GM19193 (cell line): ENCODE results near the gene USP3.

Source experiments
- POLR2A ChIP-seq: IDR thresholded peaks from 4 replicates; pipeline ENCODE4 v1.6.1; 2011; ENCODE audit not compliant: insufficient read depth, insufficient read length; ENCODE audit errors: extremely low read depth

USP3 gene

GRCh38 chr15:63491116-63491827, 13.1 kb upstream of the USP3 start:
- no peak for TF ChIP-seq POLR2A

DNA sequence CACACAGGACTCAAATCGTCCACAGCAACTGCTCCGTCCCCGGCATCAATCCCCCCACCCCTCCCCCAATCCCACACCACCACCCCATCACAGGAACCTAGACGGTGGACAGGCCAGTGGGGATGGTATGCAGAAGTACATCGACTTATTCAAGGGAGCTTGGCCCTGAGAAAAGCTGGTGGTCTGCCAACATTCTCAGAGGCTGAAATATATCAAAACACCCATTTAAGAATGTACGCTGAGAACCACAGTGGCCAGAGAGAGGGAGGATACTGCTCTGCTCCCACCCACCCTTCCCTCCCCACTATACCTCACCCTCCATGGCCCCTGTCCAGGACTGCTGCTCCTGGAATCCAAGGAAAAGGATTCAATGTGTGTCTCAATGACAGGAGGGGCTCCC, 12.4 kb upstream of the USP3 start:
- TF ChIP-seq POLR2A: no peak

GRCh38 chr15:63492541-63493077, 11.8 kb upstream of the USP3 start:
- no peak for TF ChIP-seq POLR2A

- no peak for TF ChIP-seq POLR2A
These were observed 11.0 kb upstream of the USP3 start for GRCh38 chr15:63493436-63493835.

GRCh38 chr15:63494408-63494807, 10.0 kb upstream of the USP3 start:
- TF ChIP-seq POLR2A: no peak

DNA sequence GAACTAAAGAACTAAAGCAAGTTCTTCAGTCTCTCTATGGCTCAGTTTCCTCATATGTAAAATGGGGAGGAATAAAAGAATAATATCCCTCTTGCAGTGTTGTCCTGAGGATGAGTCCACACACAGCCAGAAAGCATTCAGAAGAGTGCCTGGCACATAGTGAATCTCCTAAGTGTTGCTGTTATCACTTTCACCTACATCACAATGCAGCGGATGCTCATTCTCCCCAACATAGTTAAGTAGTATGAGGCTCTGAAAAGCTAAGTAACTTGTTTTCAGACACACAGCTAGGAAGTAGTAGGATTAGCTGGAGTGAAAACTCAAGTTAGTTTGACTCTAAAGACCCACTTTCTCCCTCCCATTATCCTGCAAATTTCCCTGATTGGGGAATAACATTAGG, 9.1 kb upstream of the USP3 start:
- no peak for TF ChIP-seq POLR2A

DNA sequence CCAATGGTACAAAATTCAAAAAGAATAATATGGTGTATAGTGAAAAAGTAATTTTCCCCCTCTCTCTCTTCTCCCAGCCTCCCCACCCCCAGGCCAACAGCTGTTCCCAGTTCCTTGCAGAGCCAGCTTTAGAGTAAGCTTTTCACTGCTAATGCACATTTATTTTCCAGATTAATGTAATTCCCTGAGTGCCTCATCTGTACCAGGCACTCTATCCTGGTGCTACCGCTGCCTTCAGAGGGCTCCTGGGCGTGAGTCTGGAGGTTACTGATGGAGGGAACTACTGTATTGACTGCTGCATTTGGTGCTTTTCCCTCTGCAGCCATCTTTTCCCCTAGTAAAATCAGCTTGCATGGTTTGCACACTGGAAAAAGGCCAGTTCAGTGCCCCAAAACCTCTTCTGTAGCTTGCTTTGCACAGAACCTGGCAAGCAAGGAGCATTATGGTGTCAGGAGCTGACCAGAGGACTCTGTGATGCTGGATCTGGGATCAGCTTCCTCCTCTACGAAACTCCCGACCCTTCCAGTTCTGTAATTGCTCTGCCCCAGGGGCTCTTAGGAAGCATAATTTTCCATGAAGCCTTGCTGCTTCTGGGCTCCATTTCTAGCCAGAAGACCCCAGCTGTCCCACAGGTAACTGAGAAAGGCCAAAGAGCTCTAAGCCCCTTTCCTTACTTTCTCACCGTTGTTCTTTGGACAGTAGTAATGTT, 8.5 kb upstream of the USP3 start:
- TF ChIP-seq POLR2A: no peak

- TF ChIP-seq POLR2A: no peak
These were observed 6.5 kb upstream of the USP3 start for GRCh38 chr15:63497642-63498467.

DNA sequence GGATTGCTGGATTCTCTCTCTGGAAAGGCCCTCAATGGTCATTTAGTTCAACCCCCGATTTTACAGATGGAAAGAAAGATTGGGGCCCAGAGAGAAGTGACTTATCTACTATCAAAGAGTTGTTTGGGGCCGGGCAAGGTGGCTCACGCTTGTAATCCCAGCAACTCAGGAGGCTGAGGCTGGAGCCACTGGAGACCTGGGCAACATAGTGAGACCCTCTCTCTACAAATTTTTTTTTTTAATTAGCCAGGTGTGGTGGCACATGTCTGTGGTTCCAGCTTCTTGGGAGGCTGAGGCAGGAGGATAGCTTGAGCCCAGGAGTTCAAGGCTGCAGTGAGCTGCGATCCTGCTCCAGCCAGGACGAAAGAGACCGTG, 5.2 kb upstream of the USP3 start:
- TF ChIP-seq POLR2A: no peak

DNA sequence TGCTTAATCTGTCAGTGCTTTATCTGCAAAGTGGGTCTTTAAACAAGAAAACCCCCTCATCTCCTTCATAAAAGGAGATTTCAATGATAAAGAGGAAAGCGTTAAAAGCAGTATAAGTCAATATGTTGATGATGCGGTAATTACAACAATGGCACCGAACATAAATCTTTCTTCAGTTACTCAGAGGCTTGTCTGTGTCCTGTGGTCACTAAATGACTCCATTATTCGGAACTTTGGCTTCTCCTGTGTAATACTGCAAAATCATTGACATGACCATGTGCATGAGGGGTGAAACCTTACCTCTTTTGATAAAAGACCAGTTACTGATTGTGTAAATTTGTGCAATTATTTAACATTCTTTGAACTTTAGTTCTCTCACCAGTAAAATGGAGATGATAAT, 4.8 kb upstream of the USP3 start:
- TF ChIP-seq POLR2A: no peak

DNA sequence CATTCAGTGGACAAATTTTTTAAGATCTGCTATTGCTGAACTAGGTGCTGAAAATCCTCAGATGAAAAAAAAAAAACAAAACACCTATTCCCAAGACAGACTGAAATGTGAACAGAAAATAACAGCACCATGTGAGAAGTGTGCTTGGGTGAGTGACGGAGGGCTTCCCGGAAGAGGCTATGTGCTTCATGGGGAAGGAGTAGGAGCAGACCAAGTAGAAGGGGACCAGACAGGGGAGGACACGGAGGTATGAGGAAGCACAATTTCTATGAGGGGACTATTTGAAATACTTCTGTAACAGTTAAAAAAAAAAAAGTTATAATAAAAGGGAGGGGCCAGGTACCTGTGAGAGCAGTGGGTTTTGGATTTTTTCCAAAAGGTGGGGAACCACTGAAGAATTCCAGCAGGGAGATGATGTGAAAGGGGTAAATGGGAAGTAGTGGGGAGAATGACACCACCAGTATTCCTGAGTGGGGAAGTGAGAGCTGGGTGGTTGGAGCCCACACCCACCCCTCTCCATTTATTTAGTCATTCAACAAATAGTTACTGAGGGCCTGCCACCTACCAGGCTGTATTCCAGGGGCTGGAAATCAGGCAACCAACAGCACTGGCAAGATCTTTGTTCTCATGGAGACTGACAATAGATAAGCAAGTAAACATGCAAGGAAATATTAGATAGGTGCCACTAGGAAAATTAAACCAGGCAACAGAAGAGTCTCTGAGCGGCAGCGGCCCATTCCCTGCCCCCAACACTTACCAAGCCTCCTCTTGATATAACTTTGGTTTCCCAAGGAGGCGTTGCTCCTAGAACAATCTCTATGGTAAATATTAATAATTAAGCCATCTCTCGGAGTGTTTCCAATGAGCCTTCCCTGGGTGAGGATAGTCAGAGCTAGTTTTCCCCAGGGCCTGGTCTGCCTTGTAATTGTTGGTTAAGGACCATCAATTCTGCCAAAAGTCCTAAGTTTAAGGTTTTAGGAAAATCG, 3.8 kb upstream of the USP3 start:
- TF ChIP-seq POLR2A: no peak

DNA sequence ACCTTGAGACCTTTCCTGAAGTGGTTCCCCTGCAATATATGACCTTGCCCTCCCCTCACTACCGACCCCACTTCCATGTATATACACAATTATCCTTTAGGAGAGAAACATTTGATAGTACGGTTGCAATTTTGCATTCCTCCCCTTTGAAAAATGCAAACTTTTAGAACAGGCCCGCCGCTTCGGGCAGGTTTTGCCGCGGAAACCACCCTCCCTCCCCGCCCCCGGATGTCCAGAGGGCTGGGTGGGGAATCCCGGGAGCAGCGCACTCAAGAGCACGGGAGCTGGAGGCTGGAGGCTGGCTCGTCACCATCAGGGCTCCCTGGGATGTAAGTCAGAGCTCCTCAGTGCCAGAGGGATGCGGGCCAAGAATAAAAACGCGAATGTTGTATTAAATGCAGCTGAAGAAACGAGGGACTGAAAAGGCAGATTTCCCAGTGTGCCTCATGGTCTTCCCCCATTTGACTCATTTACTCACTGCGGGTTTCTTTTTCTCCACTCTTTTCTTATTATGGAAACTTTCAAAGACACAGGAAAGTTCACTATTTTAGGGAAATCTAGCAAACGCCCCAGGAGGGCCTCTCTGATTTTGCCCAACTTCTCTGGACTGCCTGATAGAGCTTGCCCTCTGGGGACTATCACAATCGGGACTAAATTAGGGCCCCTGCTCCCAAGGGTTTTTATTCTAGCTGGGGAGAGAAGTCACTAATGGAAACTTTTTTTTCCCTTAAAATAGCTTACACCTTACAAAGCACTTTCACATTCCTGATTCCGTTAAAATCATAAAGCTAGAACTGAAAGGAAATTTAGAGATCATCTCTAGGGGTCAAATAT, 2.9 kb upstream of the USP3 start:
- peak; percentile 50 for TF ChIP-seq POLR2A

DNA sequence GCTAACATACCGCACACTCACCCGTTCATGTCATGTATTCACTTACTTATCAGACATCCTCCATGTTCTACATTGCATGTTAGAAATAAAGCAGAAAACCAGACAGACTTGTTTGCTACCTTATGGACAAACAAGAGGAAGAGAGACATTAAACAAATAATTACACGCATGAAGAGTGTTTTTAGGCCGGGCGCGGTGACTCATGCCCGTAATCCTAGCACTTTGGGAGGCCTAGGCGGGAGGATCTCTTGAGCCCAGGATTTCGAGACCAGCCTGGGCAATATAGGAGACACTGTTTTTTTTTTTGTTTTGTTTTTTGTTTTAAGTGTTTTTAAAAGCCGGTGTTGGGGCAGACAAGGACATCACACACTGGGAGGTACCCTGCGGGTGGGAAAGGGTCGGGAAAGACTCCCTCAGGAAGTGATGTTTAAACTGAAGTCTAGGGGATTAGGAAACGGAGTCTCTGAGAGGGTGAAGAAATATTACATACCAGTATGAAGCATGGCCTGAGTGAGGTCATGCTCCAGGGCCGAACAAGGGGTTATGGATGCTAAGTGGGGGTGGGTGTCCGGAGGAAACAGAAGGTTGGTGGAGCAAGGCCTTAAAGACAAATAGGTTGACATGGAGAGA, 2.1 kb upstream of the USP3 start:
- TF ChIP-seq POLR2A: no peak

- TF ChIP-seq POLR2A: peak; percentile 59
These were observed 1.3 kb upstream of the USP3 start for GRCh38 chr15:63502843-63503738.
